Measurements from ENCODE around the gene AGBL5.

The AGBL5 gene

DNA sequence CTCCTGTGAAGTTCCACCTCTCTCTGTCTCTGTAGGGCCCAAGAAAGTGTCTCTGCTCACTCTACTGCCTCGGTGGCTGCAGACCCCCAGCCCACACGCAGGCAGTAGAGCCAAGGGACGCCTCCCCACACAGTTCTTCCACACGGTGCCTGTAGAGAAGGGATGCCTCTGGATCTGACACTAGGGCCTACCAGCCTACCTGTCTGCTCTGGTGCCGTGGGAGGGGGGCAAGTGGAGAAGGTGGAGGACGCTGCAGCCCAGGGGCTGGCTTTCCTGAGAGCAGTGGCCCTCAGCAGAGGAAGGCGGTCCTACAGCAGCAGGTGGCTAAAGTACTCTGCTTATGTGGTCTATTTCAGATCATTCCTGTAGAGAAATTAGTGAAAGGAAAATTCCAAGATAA lies 27.7 kb upstream of the AGBL5 start:
- no peak for DNase-seq

DNA sequence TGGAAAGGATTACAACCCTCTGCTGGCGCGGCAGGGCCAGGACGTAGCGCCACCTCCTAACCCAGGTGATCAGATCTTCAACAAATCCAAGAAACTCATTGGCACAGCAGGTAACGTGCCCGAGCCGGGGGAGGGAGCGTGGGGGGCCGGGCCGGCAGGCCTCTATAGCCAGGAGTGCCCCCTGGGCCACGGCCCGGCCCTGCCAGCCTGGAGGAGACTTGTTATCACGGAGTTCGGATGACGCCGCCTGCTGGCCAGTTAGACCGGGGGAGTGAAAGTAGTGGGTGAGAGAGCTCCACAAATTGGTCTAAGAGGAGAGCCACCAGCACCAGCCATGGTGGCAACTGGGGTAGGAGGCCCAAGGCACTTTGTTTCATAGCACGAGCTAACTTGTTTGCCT lies 27.3 kb upstream of the AGBL5 start:
- no peak for DNase-seq

DNA sequence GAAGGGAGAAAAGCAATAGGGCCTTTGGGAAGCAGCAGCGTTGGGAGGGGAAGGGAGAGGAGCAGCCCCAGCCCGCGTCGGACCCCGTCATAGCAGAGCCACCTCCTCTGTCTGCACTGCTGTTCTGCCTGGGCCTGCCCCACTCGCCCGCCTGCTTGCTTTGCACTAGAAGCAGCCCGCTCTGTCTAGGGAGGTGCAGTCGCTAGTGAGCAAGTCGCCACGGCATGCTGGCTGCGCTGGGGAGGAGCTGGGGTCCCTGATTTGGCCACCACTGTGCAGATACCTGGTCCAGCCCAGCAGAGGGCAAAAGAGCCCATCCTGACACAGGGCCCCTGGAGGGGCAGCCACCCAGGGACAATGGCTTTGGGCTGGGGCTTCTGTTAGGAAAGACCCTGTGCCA lies 26.7 kb upstream of the AGBL5 start:
- DNase-seq, result no peak

GRCh38 chr2:27025281-27025800 lies 26.1 kb upstream of the AGBL5 start:
- DNase-seq, result no peak

- DNase-seq, result no peak
Observed at GRCh38 chr2:27025861-27026851, 25.3 kb upstream of the AGBL5 start.

DNA sequence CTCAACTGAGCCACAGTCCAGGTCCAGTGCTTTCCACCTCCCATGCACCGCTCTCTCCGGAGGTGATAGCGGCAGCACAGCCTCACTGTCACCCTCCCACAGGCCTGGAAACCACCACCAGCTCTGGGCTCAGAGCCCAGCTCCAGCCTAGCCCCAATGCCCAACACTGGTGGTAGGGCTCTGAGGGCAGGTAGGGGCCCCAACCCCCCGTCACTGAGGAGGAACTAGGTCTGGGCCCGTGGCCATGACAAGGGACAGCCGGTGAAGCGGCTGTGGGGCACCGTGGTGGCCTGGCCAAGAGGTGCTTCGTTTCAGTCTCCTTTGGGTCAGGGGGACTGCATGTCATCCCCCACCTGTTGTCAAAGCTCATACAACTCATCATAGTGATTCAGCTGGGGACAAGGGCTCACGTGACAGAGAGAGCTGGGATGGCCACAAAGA lies 24.2 kb upstream of the AGBL5 start:
- no peak for DNase-seq

DNA sequence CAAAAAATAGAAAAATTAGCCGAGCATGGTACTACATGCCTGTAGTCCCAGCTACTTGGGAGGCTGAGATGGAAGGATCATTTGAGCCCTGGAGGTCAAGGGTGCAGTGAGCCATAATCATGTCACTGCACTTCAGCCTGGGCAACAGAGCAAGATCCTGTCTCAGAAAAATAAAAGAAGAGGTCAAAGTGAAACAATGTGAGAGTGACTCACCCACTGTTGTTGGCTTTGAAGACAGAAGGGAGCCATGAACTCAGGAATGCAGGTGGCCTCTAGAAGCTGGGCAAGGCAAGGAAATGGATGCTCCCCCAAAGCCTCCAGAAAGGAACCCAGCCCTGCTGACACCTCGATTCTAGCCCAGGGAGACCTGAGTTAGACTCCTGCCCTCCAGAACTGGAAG lies 22.4 kb upstream of the AGBL5 start:
- DNase-seq, result no peak

DNA sequence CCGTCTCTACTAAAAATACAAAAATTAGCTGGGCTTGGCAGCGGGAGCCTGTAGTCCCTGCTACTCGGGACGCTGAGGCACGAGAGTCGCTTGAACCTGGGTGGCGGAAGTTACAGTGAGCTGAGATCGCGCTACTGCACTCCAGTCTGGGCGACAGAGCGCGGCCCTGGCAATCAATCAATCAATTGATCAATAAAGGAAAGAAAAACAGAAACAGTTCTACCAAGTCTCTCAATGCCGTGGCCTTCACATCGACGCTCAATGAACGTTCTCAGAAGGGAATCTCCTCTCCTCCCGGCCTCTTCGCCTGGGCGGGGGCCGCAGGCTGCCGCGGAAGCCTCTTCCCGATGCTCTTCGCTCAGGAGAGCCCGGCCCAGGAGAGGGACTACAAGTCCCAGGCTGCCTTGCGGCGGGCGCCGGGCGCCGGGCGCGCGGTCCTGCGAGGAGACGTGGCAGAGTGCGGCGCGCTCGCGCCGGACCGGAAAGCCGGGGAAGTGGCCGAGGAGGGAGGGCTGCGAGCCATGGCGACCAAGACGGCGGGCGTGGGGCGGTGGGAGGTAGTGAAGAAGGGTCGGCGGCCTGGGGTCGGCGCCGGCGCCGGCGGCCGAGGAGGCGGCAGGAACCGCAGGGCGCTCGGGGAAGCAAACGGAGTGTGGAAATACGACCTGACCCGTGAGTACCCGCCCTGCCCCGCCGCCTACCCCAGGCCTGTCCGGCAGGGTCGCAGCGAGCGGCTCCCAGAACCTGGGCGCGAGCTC lies 18.8 kb upstream of the AGBL5 start, which contains the start of gene TMEM214:
TMEM214 (plus strand) TSS at position 471 of the 758 bp plus-strand sequence; CDS start at position 522, 51 bp downstream.
- DNase-seq, result peak; percentile 91

DNA sequence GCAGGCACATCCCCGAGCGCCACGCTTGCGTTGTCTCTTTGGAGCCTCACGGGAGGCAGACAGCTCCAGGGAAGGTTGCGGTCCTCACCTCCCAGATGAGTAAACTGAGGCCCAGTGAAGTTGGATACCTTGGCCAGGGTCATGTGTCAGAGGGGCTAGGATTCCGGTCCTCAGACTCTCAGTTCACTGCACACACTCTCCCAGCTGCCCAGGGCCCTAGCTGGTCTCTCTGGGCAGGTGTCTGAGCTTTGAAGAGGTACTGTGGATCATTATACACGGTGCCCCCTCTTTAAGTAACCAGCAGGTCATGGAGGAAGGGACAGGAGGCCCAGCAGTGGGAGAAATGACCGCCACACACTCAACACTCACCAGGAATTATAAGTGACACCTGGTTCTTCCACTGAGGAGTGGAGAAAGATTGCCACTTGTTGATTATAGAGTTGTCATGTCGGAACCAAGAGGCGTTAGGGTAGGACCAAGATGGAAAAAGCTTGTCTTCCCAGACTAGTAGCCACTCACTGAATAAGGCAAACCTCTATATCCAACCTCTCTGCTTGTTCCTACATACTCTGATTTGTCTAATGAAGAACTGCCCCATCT lies 18.1 kb upstream of the AGBL5 start:
- DNase-seq, result no peak

GRCh38 chr2:27038012-27038411 lies 13.5 kb upstream of the AGBL5 start:
- no peak for DNase-seq

- no peak for DNase-seq
Observed at GRCh38 chr2:27038631-27039339, 12.7 kb upstream of the AGBL5 start.

- no peak for DNase-seq
Observed at GRCh38 chr2:27039426-27039825, 12.0 kb upstream of the AGBL5 start.

- no peak for DNase-seq
Observed at GRCh38 chr2:27039871-27040270, 11.6 kb upstream of the AGBL5 start.

GRCh38 chr2:27040282-27040681 lies 11.2 kb upstream of the AGBL5 start:
- no peak for DNase-seq

- DNase-seq, result peak; percentile 45
Observed at GRCh38 chr2:27041752-27042151, 9.7 kb upstream of the AGBL5 start.

DNA sequence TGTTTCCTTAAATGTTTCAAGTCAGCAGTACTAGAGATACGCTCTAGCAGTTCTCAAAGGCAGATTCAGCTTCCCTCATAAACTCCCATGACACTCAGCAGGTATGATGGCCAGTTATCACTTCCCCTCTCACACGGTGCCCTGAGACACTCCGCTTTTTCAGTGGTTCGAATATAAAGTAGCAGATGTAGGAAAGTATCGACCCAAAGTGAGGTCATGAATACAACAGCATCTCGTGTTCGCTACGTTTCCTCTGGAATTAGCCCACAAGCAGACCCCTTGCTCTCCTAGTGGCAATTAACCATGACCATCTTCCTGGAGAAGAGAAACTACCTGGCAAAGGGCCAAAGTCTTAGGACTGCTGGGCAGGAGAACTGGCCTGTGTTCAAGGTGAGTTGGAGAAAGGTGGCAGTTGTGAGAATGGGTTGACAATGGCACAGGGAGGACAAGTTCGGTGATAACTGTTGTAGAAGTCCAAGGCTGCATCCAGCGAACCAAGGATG lies 9.3 kb upstream of the AGBL5 start:
- no peak for DNase-seq

- no peak for DNase-seq
Observed at GRCh38 chr2:27042985-27043634, 8.4 kb upstream of the AGBL5 start.

GRCh38 chr2:27049422-27050280 lies 1.8 kb upstream of the AGBL5 start:
- DNase-seq, result no peak

DNA sequence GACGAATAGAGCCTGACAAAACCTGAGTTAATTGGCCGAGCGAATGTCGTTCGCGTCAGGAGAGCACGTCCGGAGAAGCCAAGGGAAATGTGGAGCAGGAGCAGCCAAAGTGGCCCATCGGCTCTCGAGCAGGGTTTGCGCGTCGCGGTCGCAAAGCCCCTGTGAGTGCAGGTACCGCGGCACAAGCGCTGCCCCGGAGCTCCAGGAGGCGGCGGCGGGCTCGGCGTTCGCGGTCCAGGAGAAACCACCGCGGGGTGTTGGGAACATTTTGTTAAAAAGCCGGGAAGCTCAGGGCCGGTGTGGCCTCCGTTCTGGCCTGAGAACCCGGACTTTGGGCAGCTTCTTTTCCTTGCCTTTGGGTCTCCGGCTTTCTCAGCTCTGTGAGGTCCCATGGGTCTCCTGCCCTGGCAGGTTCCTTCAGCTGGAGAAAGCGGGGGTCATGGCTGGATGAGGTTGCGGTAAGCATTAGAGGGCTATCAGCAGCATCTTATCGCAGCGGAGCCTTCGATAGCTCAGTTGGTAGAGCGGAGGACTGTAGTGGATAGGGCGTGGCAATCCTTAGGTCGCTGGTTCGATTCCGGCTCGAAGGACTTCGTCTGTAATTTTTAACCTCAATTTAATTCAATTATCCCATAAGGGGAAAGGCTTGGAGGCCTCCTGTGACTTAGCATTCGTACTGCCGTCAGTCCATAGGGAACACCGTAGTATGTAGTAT lies 1.0 kb upstream of the AGBL5 start:
- peak; percentile 97 for DNase-seq

Measured in fibroblast of skin of scalp (primary cell).